GM18526 (cell line): ENCODE measurements around the gene METTL22.

Experiments
- POLR2A ChIP-seq: IDR thresholded peaks from 3 replicates; pipeline ENCODE4 v1.6.1; 2011; ENCODE audit not compliant: insufficient read length; ENCODE audit errors: extremely low read depth

Gene METTL22

DNA sequence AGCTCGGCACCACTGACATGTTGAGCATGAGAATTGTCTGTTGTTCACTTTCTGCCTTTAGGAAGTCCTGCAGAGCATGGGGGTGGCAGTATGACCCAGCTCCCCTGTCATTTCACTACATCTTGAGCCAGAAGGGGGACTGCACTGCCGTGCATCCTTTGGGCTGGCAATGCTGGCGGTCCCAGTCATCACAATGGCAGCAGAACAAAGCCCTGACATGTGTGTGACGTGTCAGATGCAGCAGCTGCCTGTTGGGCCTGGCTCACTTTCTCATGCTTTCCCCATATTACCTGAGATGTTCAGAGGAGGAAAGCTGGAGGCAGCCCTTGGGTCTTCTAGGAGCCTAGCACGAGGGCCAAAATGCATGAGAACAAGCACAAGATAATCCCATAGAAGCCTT, 46.6 kb downstream of the METTL22 start:
- TF ChIP-seq POLR2A = no peak

DNA sequence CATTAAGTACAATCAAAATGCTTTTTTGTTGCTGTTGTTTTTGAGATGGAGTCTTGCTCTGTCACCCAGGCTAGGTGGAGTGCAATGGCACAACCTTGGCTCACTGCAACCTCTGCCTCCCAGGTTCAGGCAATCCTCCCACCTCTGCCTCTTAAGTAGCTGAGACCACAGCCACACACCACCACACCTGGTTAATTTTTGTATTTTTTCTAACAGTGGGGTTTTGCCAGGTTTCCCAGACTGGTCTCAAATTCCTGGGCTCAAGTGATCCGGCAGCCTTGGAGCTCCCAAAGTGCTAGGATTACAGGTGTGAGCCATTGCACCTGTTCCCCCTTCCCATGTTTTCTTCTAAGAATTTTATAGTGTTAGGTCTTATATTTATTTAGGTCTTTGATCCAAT, 48.0 kb downstream of the METTL22 start:
- no peak for TF ChIP-seq POLR2A

DNA sequence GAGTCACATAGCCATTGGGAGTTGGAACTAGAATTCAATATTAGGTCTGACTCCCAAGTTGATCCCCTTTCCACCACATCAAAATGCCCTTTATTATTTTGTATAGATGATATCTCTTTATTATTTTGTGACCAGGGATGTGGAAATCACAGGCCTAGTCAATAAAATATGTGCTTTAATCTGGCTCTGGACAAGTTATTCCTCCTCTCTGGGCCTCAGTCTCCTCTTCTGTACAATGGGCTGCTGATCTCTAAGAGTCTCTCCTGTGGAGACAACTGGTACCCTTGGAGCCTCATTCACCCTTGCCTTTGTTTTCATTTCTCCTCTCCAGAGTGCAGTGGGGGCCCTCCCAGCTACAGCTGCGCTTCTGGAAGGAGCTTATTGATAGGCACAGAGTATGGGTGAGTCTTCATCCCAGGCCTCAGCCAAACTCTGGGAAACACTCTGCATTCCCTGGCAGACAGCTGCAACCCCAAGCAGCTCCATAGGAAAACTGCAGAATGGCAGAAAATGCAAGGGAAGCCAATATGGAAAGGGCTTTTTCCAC, 48.6 kb downstream of the METTL22 start:
- no peak for TF ChIP-seq POLR2A

DNA sequence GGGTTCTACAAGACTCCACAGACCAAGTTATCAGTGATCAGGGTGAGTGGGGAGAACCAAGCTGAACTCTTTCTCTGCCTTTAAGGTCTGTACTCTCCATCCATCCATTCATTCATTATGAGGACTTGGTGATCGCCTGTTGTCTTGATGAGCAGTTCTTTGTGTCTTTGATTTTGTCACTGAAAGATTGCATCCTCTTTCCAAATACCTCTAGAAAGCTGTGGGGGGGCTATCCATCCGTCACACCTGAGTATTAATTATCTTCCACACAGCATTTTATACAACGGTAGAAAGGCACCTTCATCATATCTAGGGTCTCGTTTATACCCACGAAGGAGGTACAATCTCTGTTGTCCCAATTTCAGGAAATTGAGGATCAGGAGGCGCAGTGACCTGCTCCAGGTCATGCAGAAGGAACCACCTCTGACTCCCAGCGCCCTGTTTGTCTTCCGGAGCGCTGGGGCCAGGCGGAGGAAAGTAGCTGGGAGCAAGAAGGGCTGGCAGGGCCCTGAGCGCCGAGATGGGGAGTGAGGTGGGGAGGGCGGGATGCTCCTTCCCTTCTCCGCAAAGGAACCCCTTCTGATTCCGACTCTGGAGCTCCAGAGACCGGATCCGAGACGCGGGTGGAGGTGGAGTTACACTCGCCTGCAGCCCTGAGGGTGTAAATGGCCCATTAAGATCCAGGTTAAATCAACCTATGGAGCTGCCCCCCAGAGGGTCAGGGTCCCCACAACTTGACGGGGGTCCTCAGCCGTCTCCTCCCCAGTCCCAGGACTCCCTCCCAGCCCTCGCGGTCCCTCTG, 52.3 kb downstream of the METTL22 start:
- no peak for TF ChIP-seq POLR2A

DNA sequence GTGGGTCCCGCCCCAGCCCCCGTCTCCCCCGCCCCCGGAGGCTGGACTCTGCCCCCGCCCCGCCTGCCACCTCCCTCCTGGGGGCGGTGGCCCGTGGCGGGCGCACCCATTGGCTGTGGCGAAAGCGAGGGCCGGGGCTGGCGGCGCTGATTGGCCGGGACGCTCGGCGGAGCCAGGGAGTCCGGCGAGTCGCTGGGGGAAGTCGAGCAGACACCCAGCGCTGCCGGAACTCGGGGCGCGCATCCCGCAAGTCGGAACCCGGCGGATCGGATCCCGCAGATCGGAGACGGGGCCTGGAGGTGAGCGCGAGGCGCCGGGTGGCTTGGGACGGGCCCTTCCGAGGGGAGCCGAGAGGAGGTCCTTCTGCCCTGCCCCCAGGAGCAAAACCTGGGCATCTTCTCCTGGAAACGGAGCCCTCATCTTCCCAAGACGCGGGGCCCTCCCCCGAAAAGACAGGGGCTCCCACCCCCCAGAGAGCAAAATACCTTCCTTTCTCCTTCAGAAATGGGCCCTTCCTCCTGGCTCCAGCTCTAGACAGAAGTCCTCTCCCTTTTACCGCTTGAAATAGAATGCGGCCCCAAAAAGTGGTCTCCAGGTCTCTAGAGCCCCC, 53.0 kb downstream of the METTL22 start, which contains the start of gene ABAT:
Gene ABAT (plus strand): TSS at position 205 of the 610 bp plus-strand sequence. CDS start 61,123 bp downstream, outside the sequence.
- peak; percentile 34 for TF ChIP-seq POLR2A

DNA sequence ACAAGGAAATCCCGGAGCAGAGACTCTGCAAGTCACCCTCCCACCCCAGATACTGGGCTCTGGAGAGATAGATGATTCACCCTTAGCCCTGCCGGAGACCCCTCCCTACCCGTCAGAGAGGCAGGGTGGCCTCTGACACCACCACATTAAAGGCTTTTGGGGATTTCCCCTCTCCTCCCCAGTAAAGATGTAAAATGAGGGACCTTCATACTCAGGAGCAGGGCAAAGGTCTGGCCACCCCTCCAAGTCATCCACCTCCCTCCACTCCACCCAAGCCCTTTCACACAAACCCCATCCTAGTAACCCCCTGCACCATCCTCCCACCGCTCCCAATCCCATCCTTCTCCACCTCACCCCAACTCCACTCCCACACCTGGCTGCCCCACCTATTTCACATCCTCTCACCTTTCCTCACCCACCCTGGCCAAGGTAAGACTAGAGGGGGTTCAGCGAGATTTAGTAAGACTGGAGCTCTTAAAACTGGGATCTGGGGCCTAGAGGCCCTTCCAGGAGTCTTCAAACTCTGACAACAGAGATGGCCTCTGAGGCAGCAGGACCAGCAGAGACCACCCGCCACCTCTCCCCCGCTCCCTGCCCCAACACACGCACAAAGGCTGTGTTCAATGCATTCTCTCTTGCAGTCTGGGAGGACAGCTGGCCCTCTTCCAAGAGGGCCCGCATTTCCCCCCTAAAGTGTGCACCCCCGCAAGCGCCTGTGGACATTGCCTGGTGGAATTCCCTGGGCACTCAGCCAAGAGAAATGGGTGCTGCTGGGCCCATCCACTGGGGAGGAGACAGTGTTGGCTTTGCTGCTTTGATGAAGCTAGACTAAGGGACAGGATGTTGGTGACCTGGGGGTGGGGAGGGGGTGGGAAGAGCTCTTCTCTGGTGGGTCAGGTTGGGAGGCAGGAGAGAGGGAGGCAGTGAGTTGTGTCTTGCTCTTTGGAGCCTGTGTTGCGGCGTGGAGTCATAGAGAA, 54.0 kb downstream of the METTL22 start:
- no peak for TF ChIP-seq POLR2A

DNA sequence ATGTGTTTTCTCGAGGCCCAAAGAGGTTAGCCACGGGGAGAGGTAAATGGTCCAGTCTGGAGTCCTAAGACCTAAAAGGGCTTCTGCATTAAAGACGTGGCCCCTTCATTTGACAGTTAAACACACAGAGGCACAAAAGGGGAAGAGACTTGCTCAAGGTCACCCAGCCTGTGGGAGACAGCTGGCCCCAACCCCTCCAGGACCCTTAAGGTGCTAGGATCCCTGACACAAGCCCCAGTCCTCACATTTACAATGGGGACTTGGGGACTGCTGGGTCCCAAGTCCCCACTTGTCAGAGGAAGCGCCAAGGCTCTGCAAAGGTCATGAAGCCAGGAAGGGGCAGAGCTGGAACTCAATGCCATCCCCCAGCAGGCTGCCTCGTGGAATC, 54.7 kb downstream of the METTL22 start:
- no peak for TF ChIP-seq POLR2A

DNA sequence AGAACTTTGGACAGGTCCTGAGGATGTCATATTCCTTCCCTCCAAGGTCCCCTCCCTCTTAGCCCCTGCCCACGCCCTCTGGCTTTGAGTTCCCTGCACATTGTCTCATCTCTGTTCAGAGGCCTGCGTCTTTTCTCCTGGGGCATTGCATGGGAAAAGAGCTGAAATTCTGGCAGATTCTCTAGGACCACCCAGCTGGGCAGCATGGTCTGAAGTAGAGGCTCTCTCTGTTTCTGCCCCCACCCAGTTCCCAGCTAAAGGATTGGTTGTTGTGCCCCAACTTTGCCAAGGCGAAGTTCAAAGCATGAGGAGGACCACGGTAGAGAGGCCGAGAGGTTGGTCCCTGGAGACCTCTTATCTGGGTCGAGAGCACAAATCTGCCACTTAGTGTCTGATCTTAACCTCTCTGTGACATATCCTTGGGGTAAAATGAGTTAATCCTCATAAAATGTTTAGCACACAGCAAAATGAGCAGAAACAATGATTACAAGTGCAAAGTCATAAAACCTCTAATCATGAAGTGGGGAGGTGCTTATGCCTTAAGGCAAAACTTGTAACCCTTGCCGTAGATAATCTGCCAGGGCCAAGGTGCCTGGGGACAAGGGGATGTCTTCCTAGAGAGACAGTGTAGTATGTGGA, 55.4 kb downstream of the METTL22 start:
- no peak for TF ChIP-seq POLR2A

DNA sequence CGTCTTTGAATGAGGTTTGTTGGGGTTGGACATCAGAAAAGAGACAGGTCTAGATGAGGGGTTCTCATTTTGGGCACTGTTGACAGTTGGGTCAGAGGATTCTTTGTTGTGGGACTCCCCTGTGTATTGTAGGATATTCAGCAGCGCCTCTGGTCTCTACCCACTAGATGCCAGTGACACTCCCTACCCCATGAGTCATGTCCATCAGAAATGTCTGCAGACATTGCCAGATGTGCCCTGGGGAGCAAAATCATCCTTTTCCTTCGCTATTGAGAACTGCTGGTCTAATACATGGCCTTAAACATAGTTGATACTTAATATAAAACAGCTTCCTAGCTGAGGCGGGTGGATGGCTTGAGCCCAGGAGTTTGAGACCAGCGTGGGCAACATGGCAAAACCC, 56.0 kb downstream of the METTL22 start:
- TF ChIP-seq POLR2A = no peak

DNA sequence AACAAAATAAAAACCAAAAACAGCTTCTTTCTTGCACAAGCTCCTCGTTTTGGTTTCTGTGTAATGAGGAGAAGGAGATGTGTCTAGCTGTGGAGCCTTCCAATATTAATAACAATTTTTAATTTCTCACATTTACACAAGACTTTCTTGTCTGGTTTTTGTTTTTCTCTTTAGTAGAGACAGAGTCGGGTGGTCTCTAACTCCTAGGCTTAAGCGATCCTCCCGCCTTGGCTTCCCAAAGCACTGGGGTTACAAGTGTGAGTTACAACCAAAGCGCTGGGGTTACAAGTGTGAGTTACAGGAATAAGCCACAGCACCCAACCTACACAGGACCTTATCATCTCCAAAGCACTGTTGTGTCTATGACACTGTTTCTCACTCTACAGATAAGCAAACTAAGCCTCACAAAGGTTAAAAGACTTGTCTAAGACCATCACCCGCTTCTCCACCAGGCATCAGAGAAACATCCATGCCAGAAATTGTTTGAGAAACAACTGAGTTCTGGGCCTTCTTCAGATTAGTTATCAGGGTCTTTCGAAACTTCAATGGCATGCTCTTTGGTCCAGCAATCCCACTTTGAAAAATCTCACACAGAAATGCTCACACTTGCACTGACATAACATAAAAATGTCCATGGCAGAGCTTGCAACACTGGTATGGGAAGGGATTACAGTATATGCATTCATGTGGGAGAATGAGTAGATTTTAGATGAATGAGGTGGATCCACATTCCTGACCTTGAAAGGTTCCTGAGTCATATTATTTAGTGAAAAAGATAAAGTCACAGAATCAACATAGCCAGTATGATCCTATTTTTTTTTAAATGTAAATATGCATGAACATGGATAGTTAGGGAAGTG, 56.8 kb downstream of the METTL22 start:
- no peak for TF ChIP-seq POLR2A

DNA sequence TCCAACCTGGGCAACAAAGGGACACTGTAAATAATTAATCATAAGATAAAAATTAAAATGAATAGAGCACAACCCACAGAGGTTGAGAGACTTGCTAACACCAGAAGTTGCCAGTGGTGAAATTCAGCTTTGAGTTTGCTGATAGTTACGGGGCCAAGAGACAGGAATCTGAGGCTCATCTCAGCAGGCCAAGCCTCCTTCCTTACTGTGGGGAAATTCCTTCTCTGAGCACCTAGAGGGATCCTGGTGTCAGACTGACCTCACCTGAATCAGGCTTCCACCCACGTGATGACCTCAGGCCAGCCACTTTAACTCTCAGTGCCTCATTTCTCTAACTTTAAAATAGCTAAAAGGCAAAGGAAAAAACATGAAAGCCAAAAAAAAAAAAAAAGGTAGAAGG, 57.7 kb downstream of the METTL22 start:
- TF ChIP-seq POLR2A = no peak

DNA sequence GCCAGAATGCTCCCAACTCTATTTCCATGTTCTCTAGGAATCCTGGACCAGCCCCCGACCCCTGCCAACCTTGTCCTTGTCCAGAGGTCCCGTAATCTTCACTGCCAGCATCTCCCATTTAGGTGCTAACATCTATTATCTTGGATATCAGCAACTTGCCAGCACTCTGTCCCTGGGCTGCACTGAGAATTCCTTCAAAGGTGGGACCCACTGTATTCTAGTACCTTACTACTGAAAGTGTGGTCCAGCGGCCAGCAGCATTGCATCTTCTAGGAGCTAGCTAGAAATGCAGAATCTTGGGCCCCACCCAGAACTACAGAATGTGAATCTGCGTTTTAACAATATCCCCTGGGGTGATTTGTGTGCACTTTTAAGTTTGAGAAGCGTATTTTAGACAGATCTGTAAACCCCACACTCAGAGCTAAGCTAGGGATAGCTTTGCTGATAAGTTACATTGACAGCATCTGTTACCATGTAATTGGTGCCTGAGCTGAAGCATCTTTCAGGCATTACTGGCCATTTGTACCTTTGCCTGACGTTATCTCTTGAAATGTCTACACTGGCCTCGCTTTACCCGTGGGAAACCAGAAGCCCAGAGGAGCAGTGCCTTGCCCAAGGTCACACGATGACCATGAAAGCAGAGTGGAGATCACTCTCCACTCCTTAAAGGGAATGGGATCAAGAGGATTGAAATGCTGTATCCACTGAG, 61.2 kb downstream of the METTL22 start:
- no peak for TF ChIP-seq POLR2A

DNA sequence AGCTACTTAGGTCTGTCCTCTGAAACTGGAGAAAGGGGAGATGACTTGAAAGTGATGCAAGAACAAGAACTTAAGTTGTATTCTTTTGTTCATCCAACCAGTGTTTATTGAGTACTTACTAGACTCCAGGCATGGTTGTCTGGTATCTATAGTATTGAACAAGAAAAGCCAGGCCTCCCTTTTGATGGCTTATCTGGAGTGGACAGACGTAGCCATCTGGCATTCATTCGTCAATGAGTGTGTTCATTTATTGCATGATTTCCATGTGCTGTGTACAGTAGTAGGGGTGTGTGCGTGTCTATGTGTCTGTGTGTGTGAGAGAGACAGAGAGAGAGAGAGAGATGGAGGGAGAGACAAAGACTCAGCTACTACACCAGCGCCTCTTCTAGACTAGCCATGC, 62.1 kb downstream of the METTL22 start:
- TF ChIP-seq POLR2A = no peak
